Fibroblast of peridontal ligament (primary cell): ENCODE data around the gene DDX10.
A peak's percentile ranks its signal among the peaks of the same experiment; 100 is the strongest.
"Not testable (repeated sequence)": the region's sequence is repeated elsewhere in the genome, so short reads cannot be mapped to it uniquely, and the experiment has no call there.

Experiments used
- DNase-seq: peaks from one replicate; pipeline ENCODE4 v3.0.0-alpha.2; 2010; ENCODE audit errors: extremely low read depth

Gene DDX10

GRCh38 chr11:108774037-108774730 is 109.3 kb downstream of the DDX10 start:
- peak; percentile 28 for DNase-seq

GRCh38 chr11:108775324-108775723 is 110.5 kb downstream of the DDX10 start:
- DNase-seq: no peak

GRCh38 chr11:108779147-108779546 is 114.3 kb downstream of the DDX10 start:
- DNase-seq: not testable (repeated sequence)

- DNase-seq: no peak
These were observed 115.2 kb downstream of the DDX10 start for GRCh38 chr11:108780119-108780518.

- DNase-seq: no peak
These were observed 117.1 kb downstream of the DDX10 start for GRCh38 chr11:108781946-108782345.

- no peak for DNase-seq
These were observed 121.6 kb downstream of the DDX10 start for GRCh38 chr11:108786281-108786990.

GRCh38 chr11:108787105-108787504 is 122.2 kb downstream of the DDX10 start:
- DNase-seq: no peak

- peak; percentile 59 for DNase-seq
These were observed 123.8 kb downstream of the DDX10 start for GRCh38 chr11:108788565-108789199.

GRCh38 chr11:108790501-108791299 is 125.8 kb downstream of the DDX10 start:
- no peak for DNase-seq

- no peak for DNase-seq
These were observed 128.3 kb downstream of the DDX10 start for GRCh38 chr11:108793138-108793537.

GRCh38 chr11:108793611-108794010 is 128.7 kb downstream of the DDX10 start:
- DNase-seq: no peak

GRCh38 chr11:108796551-108796950 is 131.7 kb downstream of the DDX10 start:
- DNase-seq: no peak

GRCh38 chr11:108797578-108798100 is 132.8 kb downstream of the DDX10 start:
- DNase-seq: no peak

GRCh38 chr11:108802492-108802891 is 137.6 kb downstream of the DDX10 start:
- DNase-seq: no peak

- DNase-seq: peak; percentile 40
These were observed 138.9 kb downstream of the DDX10 start for GRCh38 chr11:108803776-108804175.

- peak; percentile 23 for DNase-seq
These were observed 139.6 kb downstream of the DDX10 start for GRCh38 chr11:108804511-108804910.

- DNase-seq: no peak
These were observed 140.2 kb downstream of the DDX10 start for GRCh38 chr11:108805030-108805429.

- DNase-seq: no peak
These were observed 142.4 kb downstream of the DDX10 start for GRCh38 chr11:108807262-108807661.

- no peak for DNase-seq
These were observed 148.2 kb downstream of the DDX10 start for GRCh38 chr11:108813086-108813485.

GRCh38 chr11:108817976-108818375 is 153.1 kb downstream of the DDX10 start:
- no peak for DNase-seq

- no peak for DNase-seq
These were observed 154.1 kb downstream of the DDX10 start for GRCh38 chr11:108818971-108819370.

GRCh38 chr11:108819957-108820356 is 155.1 kb downstream of the DDX10 start:
- DNase-seq: no peak
